ENCODE results near the gene KIF5C.

DNA sequence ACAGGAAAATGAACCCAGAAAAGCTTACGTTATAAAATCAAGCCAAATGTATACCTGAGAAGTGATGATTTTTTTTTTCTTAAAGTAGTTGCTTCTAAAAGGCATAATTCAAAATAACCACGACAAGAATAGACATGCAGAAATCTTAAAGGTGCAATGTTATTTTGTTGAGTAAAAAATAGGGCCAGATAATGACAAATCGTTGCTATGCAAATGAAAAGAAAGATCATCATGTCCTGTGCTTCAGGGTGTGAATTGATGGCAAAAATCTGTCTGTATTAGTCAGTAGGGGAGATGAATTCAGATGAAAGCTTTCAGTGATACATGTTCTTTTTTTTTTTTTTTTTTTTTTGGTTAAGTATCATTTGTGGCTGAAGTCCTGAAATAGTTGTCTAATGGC is 187.5 kb downstream of the KIF5C start:
- TF ChIP-seq CTCF (IDR thresholded peaks at IDR 0.05 in 4 of 5, conservative IDR thresholded peaks at IDR 0.05 in 1 of 5) (no peak), POLR2A (IDR thresholded peaks at IDR 0.05) (no peak)

Data from gastrocnemius medialis (tissue), 4 donors.